ENCODE measurements around the gene MYO18A.

MYO18A gene

GRCh38 chr17:29073045-29073444, 107.2 kb downstream of the MYO18A start:
- no peak for DNase-seq

GRCh38 chr17:29071303-29071702, 108.9 kb downstream of the MYO18A start:
- DNase-seq = no peak

GRCh38 chr17:29070781-29071180, 109.4 kb downstream of the MYO18A start:
- DNase-seq = peak; percentile 69

GRCh38 chr17:29070308-29070707, 109.9 kb downstream of the MYO18A start:
- no peak for DNase-seq

GRCh38 chr17:29069526-29070041, 110.6 kb downstream of the MYO18A start:
- no peak for DNase-seq

GRCh38 chr17:29068818-29069217, 111.4 kb downstream of the MYO18A start:
- DNase-seq = no peak

GRCh38 chr17:29066606-29067005, 113.6 kb downstream of the MYO18A start:
- no peak for DNase-seq

GRCh38 chr17:29066047-29066446, 114.2 kb downstream of the MYO18A start:
- no peak for DNase-seq

- DNase-seq = no peak
Observed at GRCh38 chr17:29063992-29064391, 116.2 kb downstream of the MYO18A start.

- no peak for DNase-seq
Observed at GRCh38 chr17:29062215-29062614, 118.0 kb downstream of the MYO18A start.

- peak; percentile 28 for DNase-seq
Observed at GRCh38 chr17:29061036-29061435, 119.2 kb downstream of the MYO18A start.

GRCh38 chr17:29060475-29060874, 119.7 kb downstream of the MYO18A start:
- no peak for DNase-seq

GRCh38 chr17:29059281-29059680, 120.9 kb downstream of the MYO18A start:
- no peak for DNase-seq

- DNase-seq = no peak
Observed at GRCh38 chr17:29058391-29058790, 121.8 kb downstream of the MYO18A start.

GRCh38 chr17:29057361-29057760, 122.8 kb downstream of the MYO18A start:
- DNase-seq = no peak

- DNase-seq = no peak
Observed at GRCh38 chr17:29054835-29055234, 125.4 kb downstream of the MYO18A start.

- no peak for DNase-seq
Observed at GRCh38 chr17:29051731-29052130, 128.5 kb downstream of the MYO18A start.

GRCh38 chr17:29051194-29051593, 129.0 kb downstream of the MYO18A start:
- DNase-seq = no peak

GRCh38 chr17:29050176-29050575, 130.0 kb downstream of the MYO18A start:
- no peak for DNase-seq

GRCh38 chr17:29049541-29050145, 130.6 kb downstream of the MYO18A start:
- no peak for DNase-seq

- peak; percentile 76 for DNase-seq
Observed at GRCh38 chr17:29048440-29049368, 131.5 kb downstream of the MYO18A start.

- DNase-seq = no peak
Observed at GRCh38 chr17:29046473-29046839, 133.7 kb downstream of the MYO18A start.

GRCh38 chr17:29045734-29046472, 134.3 kb downstream of the MYO18A start:
- no peak for DNase-seq

Data from NCI-H2227 treated with DMSO at 0.1 percent for 48 hours (cell line).